Activated CD4-positive, alpha-beta memory T cell treated with anti-CD3 and anti-CD28 coated beads for 36 hours (primary cell): ENCODE data around the gene EVI2A. TPM values are rescaled to one million over a fixed set of nuclear protein-coding genes. Genes with fewer than 3 reads are reported as not detected.

Experiments used
- CTCF ChIA-PET: fragments of 350-600 bp; sonication (Branson Sonifier 250); formaldehyde crosslinking; loops from one replicate; lab custom pipeline; 2021; ENCODE audit warnings: antibody characterized with exemption, inconsistent platforms; lab: Charles Lee
- POLR2A ChIA-PET: fragments of 350-600 bp; sonication (Branson Sonifier 250); formaldehyde crosslinking; loops from one replicate; lab custom pipeline; 2021; ENCODE audit warnings: antibody characterized with exemption; lab: Charles Lee
- DNase-seq: peaks from one replicate; pipeline ENCODE4 v3.0.0-alpha.2; 2020
- H3K27ac Mint-ChIP-seq: one replicate; pipeline ENCODE4 v1.8.0; 2021; ENCODE audit warnings: mixed read lengths
- H3K27me3 Mint-ChIP-seq: one replicate; pipeline ENCODE4 v1.8.0; 2021; ENCODE audit warnings: mixed read lengths
- H3K36me3 Mint-ChIP-seq: one replicate; pipeline ENCODE4 v1.8.0; 2021; ENCODE audit warnings: mixed read lengths
- H3K4me1 Mint-ChIP-seq: one replicate; pipeline ENCODE4 v1.8.0; 2021; ENCODE audit warnings: low read depth, mixed read lengths
- H3K4me3 Mint-ChIP-seq: one replicate; pipeline ENCODE4 v1.8.0; 2021; ENCODE audit warnings: mild to moderate bottlenecking, mixed read lengths
- H3K9me3 Mint-ChIP-seq: one replicate; pipeline ENCODE4 v1.8.0; 2021; ENCODE audit warnings: mixed read lengths
- intact Hi-C: fragments of 100-400 bp; cut with micrococcal nuclease; formaldehyde crosslinking; loops from one replicate; pipeline ENCODE4 v1.15.1; 2023
- total RNA-seq, 2 experiments: library from RNA; stranded (reverse); gene quantifications; one replicate each; pipeline ENCODE4 v1.2.3, GENCODE V29; 2021

EVI2A gene
- total RNA-seq, 2 experiments from 2014 or later, result 24.5 to 25.5 TPM

GRCh38 chr17:31311526-31311925, 9.9 kb downstream of the EVI2A start:
- Mint-ChIP-seq H3K36me3 (peaks cover 8% of the 10 kb centered on the region), H3K9me3 (no peaks in the 10 kb centered on the region), H3K4me3 (peak overlapping the region; percentile 84), H3K4me1 (peaks cover 55% of the 10 kb centered on the region), H3K27ac (peak overlapping the region; percentile 92), H3K27me3 (no peaks in the 10 kb centered on the region)
- ChIA-PET CTCF (interaction anchor here (1.8 kb wide), 1 partner anchor 10 kb away, joined by 6 read pairs; the partner anchor contains the start of gene EVI2A), POLR2A (interaction anchor here (4.5 kb wide), 1 partner anchor 8 kb away, joined by 106 read pairs; the partner anchor contains the start of gene EVI2A)
- DNase-seq, result no peak
- intact Hi-C loops, result loop anchor here (5.0 kb wide), 1 partner anchor 339 kb away; the partner anchor contains the start of gene RNF135

- peak overlapping the region; percentile 92 for H3K27ac Mint-ChIP-seq
- ChIA-PET CTCF (interaction anchor here (1.7 to 1.8 kb wide), 2 partner anchors 9 to 11 kb away, joined by 6 to 13 read pairs; partner anchors contain the start of gene EVI2A), POLR2A (interaction anchor here (4.5 kb wide), 1 partner anchor 8 kb away, joined by 106 read pairs; the partner anchor contains the start of gene EVI2A)
- H3K27me3 Mint-ChIP-seq, result no peaks in the 10 kb centered on the region
- intact Hi-C loops, result loop anchor here (1.0 to 5.0 kb wide), 2 partner anchors 10 to 339 kb away; partner anchors contain the start of genes EVI2A and RNF135
- peak overlapping the region; percentile 84 for H3K4me3 Mint-ChIP-seq
- H3K4me1 Mint-ChIP-seq, result peaks cover 55% of the 10 kb centered on the region
- H3K9me3 Mint-ChIP-seq, result no peaks in the 10 kb centered on the region
- peak; percentile 43 for DNase-seq
- peaks cover 12% of the 10 kb centered on the region for H3K36me3 Mint-ChIP-seq
Observed at GRCh38 chr17:31310886-31311285, 10.5 kb downstream of the EVI2A start.

GRCh38 chr17:31310260-31310659, 11.2 kb downstream of the EVI2A start:
- H3K9me3 Mint-ChIP-seq, result no peaks in the 10 kb centered on the region
- ChIA-PET CTCF (interaction anchor here (1.7 to 1.8 kb wide), 2 partner anchors 9 to 11 kb away, joined by 6 to 13 read pairs; partner anchors contain the start of gene EVI2A), POLR2A (interaction anchor here (4.5 kb wide), 1 partner anchor 9 kb away, joined by 106 read pairs; the partner anchor contains the start of gene EVI2A)
- intact Hi-C loops, result loop anchor here (1.0 to 5.0 kb wide), 2 partner anchors 11 to 338 kb away; partner anchors contain the start of genes EVI2A and RNF135
- H3K36me3 Mint-ChIP-seq, result peaks cover 18% of the 10 kb centered on the region
- H3K27ac Mint-ChIP-seq, result peak overlapping the region; percentile 92
- no peaks in the 10 kb centered on the region for H3K27me3 Mint-ChIP-seq
- peak; percentile 51 for DNase-seq
- H3K4me3 Mint-ChIP-seq, result peak overlapping the region; percentile 83
- peaks cover 55% of the 10 kb centered on the region for H3K4me1 Mint-ChIP-seq

- Mint-ChIP-seq H3K36me3 (peaks cover 26% of the 10 kb centered on the region), H3K4me1 (peaks cover 57% of the 10 kb centered on the region), H3K27ac (peak overlapping the region; percentile 92), H3K9me3 (no peaks in the 10 kb centered on the region), H3K4me3 (peak overlapping the region; percentile 83), H3K27me3 (no peaks in the 10 kb centered on the region)
- no peak for DNase-seq
- ChIA-PET CTCF (interaction anchor here (1.7 kb wide), 1 partner anchor 10 kb away, joined by 13 read pairs; no protein-coding TSS in a partner anchor), POLR2A (interaction anchor here (4.5 kb wide), 1 partner anchor 10 kb away, joined by 106 read pairs; the partner anchor contains the start of gene EVI2A)
- intact Hi-C loops, result loop anchor here (2.0 kb wide), 1 partner anchor 63 kb away; no protein-coding TSS in a partner anchor
Observed at GRCh38 chr17:31309556-31309955, 11.9 kb downstream of the EVI2A start.

GRCh38 chr17:31308372-31309334, 12.8 kb downstream of the EVI2A start:
- CTCF ChIA-PET, result no interaction called here
- DNase-seq, result no peak

GRCh38 chr17:31307640-31308039, 13.8 kb downstream of the EVI2A start:
- peaks cover 41% of the 10 kb centered on the region for H3K36me3 Mint-ChIP-seq
- intact Hi-C loops, result loop anchor here (2.0 kb wide), 2 partner anchors 13 to 65 kb away; partner anchors contain the start of gene EVI2A
- peak overlapping the region; percentile 92 for H3K27ac Mint-ChIP-seq
- peaks cover 3% of the 10 kb centered on the region for H3K9me3 Mint-ChIP-seq
- H3K4me3 Mint-ChIP-seq, result peak overlapping the region; percentile 30
- no peak for DNase-seq
- H3K27me3 Mint-ChIP-seq, result no peaks in the 10 kb centered on the region
- ChIA-PET POLR2A (interaction anchor here (1.0 kb wide), 1 partner anchor 12 kb away, joined by 8 read pairs; no protein-coding TSS in a partner anchor), CTCF (no interaction called here)
- peaks cover 62% of the 10 kb centered on the region for H3K4me1 Mint-ChIP-seq

More at GRCh38 chr17:31308372-31309334, 12.8 kb downstream of the EVI2A start:
- intact Hi-C loops, result loop anchor here (2.0 kb wide), 1 partner anchor 64 kb away; no protein-coding TSS in a partner anchor
- no peaks in the 10 kb centered on the region for H3K27me3 Mint-ChIP-seq
- peak overlapping the region; percentile 65 for H3K4me3 Mint-ChIP-seq
- H3K27ac Mint-ChIP-seq, result peak overlapping the region; percentile 92
- POLR2A ChIA-PET, result interaction anchor here (4.5 kb wide), 1 partner anchor 11 kb away, joined by 106 read pairs; the partner anchor contains the start of gene EVI2A
- H3K9me3 Mint-ChIP-seq, result no peaks in the 10 kb centered on the region
- H3K4me1 Mint-ChIP-seq, result peaks cover 57% of the 10 kb centered on the region
- peaks cover 31% of the 10 kb centered on the region for H3K36me3 Mint-ChIP-seq

GRCh38 chr17:31299624-31300023, 21.8 kb downstream of the EVI2A start:
- ChIA-PET CTCF (no interaction called here), POLR2A (no interaction called here)
- no peaks in the 10 kb centered on the region for H3K27me3 Mint-ChIP-seq
- no peak for DNase-seq
- peaks cover 19% of the 10 kb centered on the region for H3K36me3 Mint-ChIP-seq
- intact Hi-C loops, result no loop called here
- peaks cover 3% of the 10 kb centered on the region for H3K9me3 Mint-ChIP-seq
- H3K27ac Mint-ChIP-seq, result no peak overlapping the region
- peaks cover 28% of the 10 kb centered on the region for H3K4me1 Mint-ChIP-seq
- H3K4me3 Mint-ChIP-seq, result no peak overlapping the region

GRCh38 chr17:31297090-31297489, 24.3 kb downstream of the EVI2A start, which contains the start of gene OMG:
TSS of gene OMG (minus strand) at chr17:31297239. CDS start at chr17:31296331, 908 bp downstream.
- Mint-ChIP-seq H3K27ac (no peak within 1 kb of the TSS), H3K4me1 (peaks cover 15% of the 10 kb centered on the region), H3K36me3 (no peaks in the 10 kb centered on the region), H3K4me3 (no peak within 1 kb of the TSS), H3K9me3 (no peaks in the 10 kb centered on the region), H3K27me3 (no peaks in the 10 kb centered on the region)
- intact Hi-C loops, result no loop called here
- DNase-seq, result no peak
- CTCF ChIA-PET, result no interaction called here
- POLR2A ChIA-PET, result no interaction called here

GRCh38 chr17:31296142-31296541, 25.3 kb downstream of the EVI2A start:
- no peaks in the 10 kb centered on the region for H3K9me3 Mint-ChIP-seq
- no peak overlapping the region for H3K4me3 Mint-ChIP-seq
- ChIA-PET POLR2A (no interaction called here), CTCF (no interaction called here)
- H3K27me3 Mint-ChIP-seq, result no peaks in the 10 kb centered on the region
- no peaks in the 10 kb centered on the region for H3K36me3 Mint-ChIP-seq
- H3K4me1 Mint-ChIP-seq, result peaks cover 7% of the 10 kb centered on the region
- H3K27ac Mint-ChIP-seq, result no peak overlapping the region
- intact Hi-C loops, result no loop called here
- no peak for DNase-seq

GRCh38 chr17:31295489-31295871, 25.9 kb downstream of the EVI2A start:
- no peaks in the 10 kb centered on the region for H3K9me3 Mint-ChIP-seq
- no peaks in the 10 kb centered on the region for H3K36me3 Mint-ChIP-seq
- intact Hi-C loops, result no loop called here
- no peak overlapping the region for H3K27ac Mint-ChIP-seq
- DNase-seq, result no peak
- no peaks in the 10 kb centered on the region for H3K27me3 Mint-ChIP-seq
- ChIA-PET CTCF (no interaction called here), POLR2A (no interaction called here)
- no peak overlapping the region for H3K4me3 Mint-ChIP-seq
- H3K4me1 Mint-ChIP-seq, result peaks cover 2% of the 10 kb centered on the region

- Mint-ChIP-seq H3K27me3 (no peaks in the 10 kb centered on the region), H3K4me3 (no peak overlapping the region), H3K4me1 (peaks cover 3% of the 10 kb centered on the region), H3K27ac (no peak overlapping the region), H3K9me3 (no peaks in the 10 kb centered on the region), H3K36me3 (no peaks in the 10 kb centered on the region)
- ChIA-PET CTCF (no interaction called here), POLR2A (no interaction called here)
- intact Hi-C loops, result no loop called here
- no peak for DNase-seq
Observed at GRCh38 chr17:31294820-31295488, 26.5 kb downstream of the EVI2A start.
